GM23338 (cell line): ENCODE data around the gene MANSC1. TPM values are rescaled to one million over a fixed set of nuclear protein-coding genes. Genes with fewer than 3 reads are reported as not detected.

Source experiments
- ATAC-seq: fragments of 200-7000 bp; cut with Tn5 transposase; 3 replicates; pipeline ENCODE4 v1.9.1; 2020
- DNase-seq: peaks from one replicate; pipeline ENCODE4 v3.0.0-alpha.2; 2015; ENCODE audit warnings: low spot score
- H2AFZ ChIP-seq: fragments of 200-600 bp; sonication (generic); 2 replicates; pipeline ENCODE4 v1.8.0; 2016; ENCODE audit warnings: antibody characterized with exemption, mild to moderate bottlenecking, moderate library complexity
- H3F3A ChIP-seq: fragments of 200-600 bp; sonication (generic); replicated peaks from 2 replicates; pipeline ENCODE4 v1.8.0; 2017; ENCODE audit warnings: antibody characterized with exemption, mixed run types, low read depth
- H3K27ac ChIP-seq: fragments of 200-600 bp; sonication (generic); 2 replicates; pipeline ENCODE4 v1.6.1; 2016; ENCODE audit warnings: low read depth
- H3K27me3 ChIP-seq: fragments of 200-600 bp; sonication (generic); 2 replicates; pipeline ENCODE4 v1.8.0; 2016; ENCODE audit warnings: mild to moderate bottlenecking, mixed run types, moderate library complexity; ENCODE audit not compliant: insufficient read depth
- H3K36me3 ChIP-seq: fragments of 200-600 bp; sonication (generic); 2 replicates; pipeline ENCODE4 v1.8.0; 2016; ENCODE audit warnings: mild to moderate bottlenecking; ENCODE audit not compliant: insufficient read depth
- H3K4me1 ChIP-seq: fragments of 200-600 bp; sonication (generic); 2 replicates; pipeline ENCODE4 v1.8.0; 2016; ENCODE audit warnings: mild to moderate bottlenecking, moderate library complexity; ENCODE audit not compliant: insufficient read depth
- H3K4me2 ChIP-seq: fragments of 200-600 bp; sonication (generic); 2 replicates; pipeline ENCODE4 v1.7.1; 2017; ENCODE audit warnings: mixed run types
- H3K4me3 ChIP-seq: fragments of 200-600 bp; sonication (generic); 2 replicates; pipeline ENCODE4 v1.6.1; 2016; ENCODE audit warnings: mixed run types
- H3K79me2 ChIP-seq: fragments of 200-600 bp; sonication (generic); replicated peaks from 2 replicates; pipeline ENCODE4 v1.8.0; 2017; ENCODE audit warnings: mild to moderate bottlenecking; ENCODE audit not compliant: insufficient read depth
- H3K9me2 ChIP-seq: fragments of 200-600 bp; sonication (generic); 2 replicates; pipeline ENCODE4 v1.8.0; 2017; ENCODE audit not compliant: insufficient read depth
- H4K20me1 ChIP-seq: fragments of 200-600 bp; sonication (generic); replicated peaks from 2 replicates; pipeline ENCODE4 v1.8.0; 2017; ENCODE audit warnings: mild to moderate bottlenecking; ENCODE audit not compliant: insufficient read depth
- H3K27ac Mint-ChIP-seq: 2 replicates; pipeline ENCODE4 v1.8.0; 2020; ENCODE audit warnings: inconsistent platforms, mild to moderate bottlenecking, moderate library complexity, mixed read lengths
- H3K27me3 Mint-ChIP-seq: 3 replicates; pipeline ENCODE4 v1.8.0; 2022; ENCODE audit warnings: low read depth, mild to moderate bottlenecking, moderate library complexity, mixed read lengths, inconsistent platforms; ENCODE audit not compliant: insufficient read depth, poor library complexity
- H3K36me3 Mint-ChIP-seq: 3 replicates; pipeline ENCODE4 v1.8.0; 2021; ENCODE audit warnings: low read depth, mild to moderate bottlenecking, inconsistent platforms, moderate library complexity, mixed read lengths
- H3K4me1 Mint-ChIP-seq: 3 replicates; pipeline ENCODE4 v1.8.0; 2020; ENCODE audit warnings: mild to moderate bottlenecking, inconsistent platforms, mixed read lengths
- H3K4me3 Mint-ChIP-seq: 3 replicates; pipeline ENCODE4 v1.8.0; 2021; ENCODE audit warnings: moderate library complexity, mild to moderate bottlenecking, inconsistent platforms, mixed read lengths
- H3K9me3 Mint-ChIP-seq: 3 replicates; pipeline ENCODE4 v1.8.0; 2020; ENCODE audit warnings: moderate library complexity, mild to moderate bottlenecking, inconsistent platforms, mixed read lengths
- EZH2 ChIP-seq: fragments of 200-600 bp; sonication (generic); IDR thresholded peaks from one replicate; pipeline ENCODE4 v1.8.0; 2017; ENCODE audit warnings: antibody characterized with exemption, mild to moderate bottlenecking, low read depth; ENCODE audit not compliant: unreplicated experiment
- EZH2phosphoT487 ChIP-seq: fragments of 200-600 bp; sonication (generic); IDR thresholded peaks from one replicate; pipeline ENCODE4 v1.8.1; 2018; ENCODE audit warnings: antibody characterized with exemption; ENCODE audit not compliant: unreplicated experiment
- JUNB ChIP-seq: IDR thresholded peaks from one replicate; pipeline ENCODE4 v1.6.1; 2016; ENCODE audit warnings: antibody characterized with exemption; ENCODE audit not compliant: unreplicated experiment
- NANOG ChIP-seq: IDR thresholded peaks from 2 replicates; pipeline ENCODE4 v1.6.1; 2016; ENCODE audit warnings: antibody characterized with exemption, borderline replicate concordance
- POLR2AphosphoS5 ChIP-seq: IDR thresholded peaks from 2 replicates; pipeline ENCODE4 v1.6.1; 2016; ENCODE audit warnings: antibody characterized with exemption, low read depth
- REST ChIP-seq: IDR thresholded peaks from one replicate; pipeline ENCODE4 v1.6.1; 2018; ENCODE audit warnings: antibody characterized with exemption; ENCODE audit not compliant: unreplicated experiment
- STAT1 ChIP-seq: IDR thresholded peaks from one replicate; pipeline ENCODE4 v1.6.1; 2016; ENCODE audit warnings: antibody characterized with exemption; ENCODE audit not compliant: unreplicated experiment
- polyA plus RNA-seq: library from polyadenylated mRNA; unstranded; fragments of >200 nt; fragmentation: Nextera tagmentation; extraction: Ambion mirVana; gene quantifications from 2 replicates; pipeline ENCODE4 v1.2.1, GENCODE V29; 2016
- total RNA-seq: library from RNA; depleted of rRNA; stranded (reverse); fragments of >200 nt; shearing (Covaris generic); gene quantifications from 2 replicates; pipeline ENCODE4 v1.2.3, GENCODE V29; 2014
- TF ChIP-seq, protein P1 (sequence below), 2 experiments: fragments of 200-600 bp in 1 of 2; sonication (generic) in 1 of 2; conservative IDR thresholded peaks; 2 replicates each; pipeline versions ENCODE4 v1.5.1 to v1.6.1; 2016 to 2017; ENCODE audit warnings: antibody characterized with exemption in 2 of 2, low read depth in 2 of 2, mild to moderate bottlenecking in 2 of 2, moderate library complexity in 1 of 2
- TF ChIP-seq, protein P2 (sequence below): fragments of 250-450 bp; sonication (Bioruptor Pico); IDR thresholded peaks from 2 replicates; pipeline ENCODE4 v1.5.0; 2020; ENCODE audit warnings: mild to moderate bottlenecking, moderate library complexity

The MANSC1 gene
- total and polyA plus RNA-seq, 2 experiments from 2014 or later = 4.4 to 5.1 TPM

- DNase-seq (peak; percentile 88), ATAC-seq (no peak; the same call in 2 of the 3 replicates)
- Mint-ChIP-seq H3K27me3 (peaks cover 14% of the 10 kb centered on the region), H3K4me3 (no peak overlapping the region), H3K27ac (no peak overlapping the region), H3K36me3 (0 out of 3 replicates have a peak, but pooled peaks cover 5% of the 10 kb centered on the region), H3K9me3 (peaks cover 4% of the 10 kb centered on the region; the same call in 2 of the 3 replicates), H3K4me1 (peaks cover 14% of the 10 kb centered on the region)
- no peak overlapping the region for H2AFZ ChIP-seq
- H3K4me3 ChIP-seq = no peak overlapping the region
- no peak overlapping the region for H3K4me2 ChIP-seq
- no peaks in the 10 kb centered on the region for H3K9me2 ChIP-seq
- H3K36me3 ChIP-seq = no peaks in the 10 kb centered on the region
- no peaks in the 10 kb centered on the region for H3K79me2 ChIP-seq
- H3K4me1 ChIP-seq = peaks cover 19% of the 10 kb centered on the region; the same call in 1 of the 2 replicates
- no peaks in the 10 kb centered on the region for H3K27me3 ChIP-seq
- 0 out of 2 replicates have a peak, but pooled peaks cover 3% of the 10 kb centered on the region for H3F3A ChIP-seq
- H3K27ac ChIP-seq = no peak overlapping the region
- TF ChIP-seq, protein P1, sequence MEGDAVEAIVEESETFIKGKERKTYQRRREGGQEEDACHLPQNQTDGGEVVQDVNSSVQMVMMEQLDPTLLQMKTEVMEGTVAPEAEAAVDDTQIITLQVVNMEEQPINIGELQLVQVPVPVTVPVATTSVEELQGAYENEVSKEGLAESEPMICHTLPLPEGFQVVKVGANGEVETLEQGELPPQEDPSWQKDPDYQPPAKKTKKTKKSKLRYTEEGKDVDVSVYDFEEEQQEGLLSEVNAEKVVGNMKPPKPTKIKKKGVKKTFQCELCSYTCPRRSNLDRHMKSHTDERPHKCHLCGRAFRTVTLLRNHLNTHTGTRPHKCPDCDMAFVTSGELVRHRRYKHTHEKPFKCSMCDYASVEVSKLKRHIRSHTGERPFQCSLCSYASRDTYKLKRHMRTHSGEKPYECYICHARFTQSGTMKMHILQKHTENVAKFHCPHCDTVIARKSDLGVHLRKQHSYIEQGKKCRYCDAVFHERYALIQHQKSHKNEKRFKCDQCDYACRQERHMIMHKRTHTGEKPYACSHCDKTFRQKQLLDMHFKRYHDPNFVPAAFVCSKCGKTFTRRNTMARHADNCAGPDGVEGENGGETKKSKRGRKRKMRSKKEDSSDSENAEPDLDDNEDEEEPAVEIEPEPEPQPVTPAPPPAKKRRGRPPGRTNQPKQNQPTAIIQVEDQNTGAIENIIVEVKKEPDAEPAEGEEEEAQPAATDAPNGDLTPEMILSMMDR (conservative IDR thresholded peaks at IDR 0.05; ENCODE audit: low read depth in 2 of 2) = peak; percentile 73 to 87
- no peak for TF ChIP-seq NANOG
- H4K20me1 ChIP-seq = no peaks in the 10 kb centered on the region
These were observed 22.2 kb downstream of the MANSC1 start for GRCh38 chr12:12327802-12328201.

GRCh38 chr12:12326262-12326661 lies 23.8 kb downstream of the MANSC1 start:
- Histone ChIP-seq H3K9me2 (peaks cover 3% of the 10 kb centered on the region; the same call in 1 of the 2 replicates), H3K4me3 (no peak overlapping the region), H3K36me3 (no peaks in the 10 kb centered on the region), H2AFZ (no peak overlapping the region), H3K79me2 (no peaks in the 10 kb centered on the region), H3K4me2 (no peak overlapping the region), H3K27ac (no peak overlapping the region), H3F3A (0 out of 2 replicates have a peak, but pooled peaks cover 3% of the 10 kb centered on the region), H4K20me1 (no peaks in the 10 kb centered on the region), H3K27me3 (no peaks in the 10 kb centered on the region), H3K4me1 (peaks cover 9% of the 10 kb centered on the region; the same call in 1 of the 2 replicates)
- H3K27ac Mint-ChIP-seq = no peak overlapping the region
- H3K27me3 Mint-ChIP-seq = peaks cover 13% of the 10 kb centered on the region
- no peak overlapping the region for H3K4me3 Mint-ChIP-seq
- peaks cover 3% of the 10 kb centered on the region for H3K4me1 Mint-ChIP-seq
- H3K9me3 Mint-ChIP-seq = peaks cover 10% of the 10 kb centered on the region
- DNase-seq (no peak), ATAC-seq (no peak)
- peaks cover 11% of the 10 kb centered on the region for H3K36me3 Mint-ChIP-seq
- no peak for TF ChIP-seq POLR2AphosphoS5
- no peak for TF ChIP-seq JUNB
- no peak for TF ChIP-seq EZH2phosphoT487
- TF ChIP-seq, protein P2, sequence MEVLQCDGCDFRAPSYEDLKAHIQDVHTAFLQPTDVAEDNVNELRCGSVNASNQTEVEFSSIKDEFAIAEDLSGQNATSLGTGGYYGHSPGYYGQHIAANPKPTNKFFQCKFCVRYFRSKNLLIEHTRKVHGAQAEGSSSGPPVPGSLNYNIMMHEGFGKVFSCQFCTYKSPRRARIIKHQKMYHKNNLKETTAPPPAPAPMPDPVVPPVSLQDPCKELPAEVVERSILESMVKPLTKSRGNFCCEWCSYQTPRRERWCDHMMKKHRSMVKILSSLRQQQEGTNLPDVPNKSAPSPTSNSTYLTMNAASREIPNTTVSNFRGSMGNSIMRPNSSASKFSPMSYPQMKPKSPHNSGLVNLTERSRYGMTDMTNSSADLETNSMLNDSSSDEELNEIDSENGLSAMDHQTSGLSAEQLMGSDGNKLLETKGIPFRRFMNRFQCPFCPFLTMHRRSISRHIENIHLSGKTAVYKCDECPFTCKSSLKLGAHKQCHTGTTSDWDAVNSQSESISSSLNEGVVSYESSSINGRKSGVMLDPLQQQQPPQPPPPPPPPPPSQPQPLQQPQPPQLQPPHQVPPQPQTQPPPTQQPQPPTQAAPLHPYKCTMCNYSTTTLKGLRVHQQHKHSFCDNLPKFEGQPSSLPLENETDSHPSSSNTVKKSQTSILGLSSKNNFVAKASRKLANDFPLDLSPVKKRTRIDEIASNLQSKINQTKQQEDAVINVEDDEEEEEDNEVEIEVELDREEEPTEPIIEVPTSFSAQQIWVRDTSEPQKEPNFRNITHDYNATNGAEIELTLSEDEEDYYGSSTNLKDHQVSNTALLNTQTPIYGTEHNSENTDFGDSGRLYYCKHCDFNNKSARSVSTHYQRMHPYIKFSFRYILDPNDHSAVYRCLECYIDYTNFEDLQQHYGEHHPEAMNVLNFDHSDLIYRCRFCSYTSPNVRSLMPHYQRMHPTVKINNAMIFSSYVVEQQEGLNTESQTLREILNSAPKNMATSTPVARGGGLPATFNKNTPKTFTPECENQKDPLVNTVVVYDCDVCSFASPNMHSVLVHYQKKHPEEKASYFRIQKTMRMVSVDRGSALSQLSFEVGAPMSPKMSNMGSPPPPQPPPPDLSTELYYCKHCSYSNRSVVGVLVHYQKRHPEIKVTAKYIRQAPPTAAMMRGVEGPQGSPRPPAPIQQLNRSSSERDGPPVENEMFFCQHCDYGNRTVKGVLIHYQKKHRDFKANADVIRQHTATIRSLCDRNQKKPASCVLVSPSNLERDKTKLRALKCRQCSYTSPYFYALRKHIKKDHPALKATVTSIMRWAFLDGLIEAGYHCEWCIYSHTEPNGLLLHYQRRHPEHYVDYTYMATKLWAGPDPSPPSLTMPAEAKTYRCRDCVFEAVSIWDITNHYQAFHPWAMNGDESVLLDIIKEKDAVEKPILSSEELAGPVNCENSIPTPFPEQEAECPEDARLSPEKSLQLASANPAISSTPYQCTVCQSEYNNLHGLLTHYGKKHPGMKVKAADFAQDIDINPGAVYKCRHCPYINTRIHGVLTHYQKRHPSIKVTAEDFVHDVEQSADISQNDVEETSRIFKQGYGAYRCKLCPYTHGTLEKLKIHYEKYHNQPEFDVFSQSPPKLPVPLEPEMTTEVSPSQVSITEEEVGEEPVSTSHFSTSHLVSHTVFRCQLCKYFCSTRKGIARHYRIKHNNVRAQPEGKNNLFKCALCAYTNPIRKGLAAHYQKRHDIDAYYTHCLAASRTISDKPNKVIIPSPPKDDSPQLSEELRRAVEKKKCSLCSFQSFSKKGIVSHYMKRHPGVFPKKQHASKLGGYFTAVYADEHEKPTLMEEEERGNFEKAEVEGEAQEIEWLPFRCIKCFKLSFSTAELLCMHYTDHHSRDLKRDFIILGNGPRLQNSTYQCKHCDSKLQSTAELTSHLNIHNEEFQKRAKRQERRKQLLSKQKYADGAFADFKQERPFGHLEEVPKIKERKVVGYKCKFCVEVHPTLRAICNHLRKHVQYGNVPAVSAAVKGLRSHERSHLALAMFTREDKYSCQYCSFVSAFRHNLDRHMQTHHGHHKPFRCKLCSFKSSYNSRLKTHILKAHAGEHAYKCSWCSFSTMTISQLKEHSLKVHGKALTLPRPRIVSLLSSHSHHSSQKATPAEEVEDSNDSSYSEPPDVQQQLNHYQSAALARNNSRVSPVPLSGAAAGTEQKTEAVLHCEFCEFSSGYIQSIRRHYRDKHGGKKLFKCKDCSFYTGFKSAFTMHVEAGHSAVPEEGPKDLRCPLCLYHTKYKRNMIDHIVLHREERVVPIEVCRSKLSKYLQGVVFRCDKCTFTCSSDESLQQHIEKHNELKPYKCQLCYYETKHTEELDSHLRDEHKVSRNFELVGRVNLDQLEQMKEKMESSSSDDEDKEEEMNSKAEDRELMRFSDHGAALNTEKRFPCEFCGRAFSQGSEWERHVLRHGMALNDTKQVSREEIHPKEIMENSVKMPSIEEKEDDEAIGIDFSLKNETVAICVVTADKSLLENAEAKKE (CRISPR knock-in tag) = no peak
- no peak for TF ChIP-seq EZH2
- no peak for TF ChIP-seq STAT1
- no peak for TF ChIP-seq REST
- TF ChIP-seq NANOG = no peak
